HepG2 (cell line): ENCODE measurements around the gene SRSF3. TPM values are rescaled to one million over a fixed set of nuclear protein-coding genes. Genes with fewer than 3 reads are reported as not detected.
A peak's percentile ranks its signal among the peaks of the same experiment; 100 is the strongest.

Experiments
- ARNT ChIP-seq: fragments of 450-650 bp; IDR thresholded peaks from 2 replicates; pipeline ENCODE4 v1.6.1; 2017
- HDAC6 ChIP-seq: fragments of 200-600 bp; sonication (generic); IDR thresholded peaks from 2 replicates; pipeline ENCODE4 v1.7.0; 2017; ENCODE audit warnings: mild to moderate bottlenecking, antibody characterized with exemption, low read length, low read depth
- KLF6 ChIP-seq: IDR thresholded peaks from 2 replicates; pipeline ENCODE4 v1.8.0; 2016; ENCODE audit warnings: missing biosample characterization, missing genetic modification reagents
- PHB2 ChIP-seq: fragments of 450-650 bp; IDR thresholded peaks from 2 replicates; pipeline ENCODE4 v1.6.1; 2018; ENCODE audit not compliant: partially characterized antibody
- REPIN1 ChIP-seq: sonication (generic); formaldehyde crosslinking; IDR thresholded peaks from 2 replicates; pipeline ENCODE4 v1.8.0; 2022; ENCODE audit warnings: missing genetic modification reagents, low read depth, mild to moderate bottlenecking, borderline replicate concordance
- RFX3 ChIP-seq: IDR thresholded peaks from 2 replicates; pipeline ENCODE4 v1.6.1; 2016; ENCODE audit warnings: missing biosample characterization, missing genetic modification reagents
- SP140L ChIP-seq: sonication (generic); formaldehyde crosslinking; IDR thresholded peaks from 2 replicates; pipeline ENCODE4 v1.4.0; 2020; ENCODE audit warnings: missing genetic modification reagents, borderline replicate concordance
- TEAD2 ChIP-seq: sonication (generic); formaldehyde crosslinking; IDR thresholded peaks from 2 replicates; pipeline ENCODE4 v1.9.0; 2021; ENCODE audit warnings: missing genetic modification reagents
- TOPORS ChIP-seq: sonication (generic); formaldehyde crosslinking; IDR thresholded peaks from 2 replicates; pipeline ENCODE4 v1.8.0; 2023; ENCODE audit warnings: mild to moderate bottlenecking, missing genetic modification reagents
- YEATS4 ChIP-seq: sonication (generic); formaldehyde crosslinking; IDR thresholded peaks from 2 replicates; pipeline ENCODE4 v1.4.0; 2020; ENCODE audit warnings: missing genetic modification reagents, borderline replicate concordance
- ZMYM4 ChIP-seq: sonication (generic); formaldehyde crosslinking; IDR thresholded peaks from 2 replicates; pipeline ENCODE4 v1.8.1; 2023; ENCODE audit warnings: mild to moderate bottlenecking, missing genetic modification reagents
- ZNF350 ChIP-seq: sonication (generic); formaldehyde crosslinking; IDR thresholded peaks from 2 replicates; pipeline ENCODE4 v1.4.0; 2020; ENCODE audit warnings: mild to moderate bottlenecking, low read depth, missing genetic modification reagents, borderline replicate concordance
- ZNF460 ChIP-seq: sonication (generic); formaldehyde crosslinking; IDR thresholded peaks from 2 replicates; pipeline ENCODE4 v1.5.1; 2020; ENCODE audit warnings: missing genetic modification reagents, mild to moderate bottlenecking, borderline replicate concordance
- ZNF503 ChIP-seq: sonication (generic); formaldehyde crosslinking; IDR thresholded peaks from 2 replicates; pipeline ENCODE4 v1.4.0; 2020; ENCODE audit warnings: missing genetic modification reagents
- polyA plus RNA-seq, 8 experiments: library from polyadenylated mRNA; depleted of rRNA in 3 of 8; stranded (reverse) in 7 of 8; unstranded in 1 of 8; fragments of >200 nt; fragmentation: Illumina TruSeq in 4 of 8; extraction: Trizol in 4 of 8; gene quantifications; 2 replicates each; pipeline versions ENCODE4 v1.2.1 to v1.2.3, GENCODE V29; 2011 to 2016; ENCODE audit warnings: low read depth in 4 of 8, missing spikeins in 1 of 8, mixed read lengths in 1 of 8; ENCODE audit not compliant: insufficient read depth in 1 of 8
- total RNA-seq, 5 experiments: library from RNA; depleted of rRNA; stranded (reverse); fragments of >200 nt; fragmentation: Illumina TruSeq; extraction: Trizol; gene quantifications; 2 replicates each; pipeline ENCODE4 v1.2.3, GENCODE V29; 2016; ENCODE audit warnings: low read depth in 1 of 5
- TF ChIP-seq, protein P1 (sequence below): sonication (generic); formaldehyde crosslinking; IDR thresholded peaks from 2 replicates; pipeline ENCODE4 v1.9.0; 2021; ENCODE audit warnings: missing genetic modification reagents, borderline replicate concordance
- TF ChIP-seq, protein P2 (sequence below): sonication (generic); formaldehyde crosslinking; IDR thresholded peaks from 2 replicates; pipeline ENCODE4 v1.4.0; 2020; ENCODE audit warnings: missing genetic modification reagents
- TF ChIP-seq, protein P3 (sequence below): IDR thresholded peaks from 2 replicates; pipeline ENCODE4 v1.6.1; 2016; ENCODE audit warnings: mild to moderate bottlenecking, missing biosample characterization, missing genetic modification reagents
- TF ChIP-seq, protein P4 (sequence below): sonication (generic); formaldehyde crosslinking; IDR thresholded peaks from 2 replicates; pipeline ENCODE4 v1.5.0; 2020; ENCODE audit warnings: missing genetic modification reagents

Gene SRSF3
- total and polyA plus RNA-seq, 2 of the 13 experiments (the other 11 are each of a cell fraction or from before 2014, with no cell fraction given) = 206 to 684 TPM

DNA sequence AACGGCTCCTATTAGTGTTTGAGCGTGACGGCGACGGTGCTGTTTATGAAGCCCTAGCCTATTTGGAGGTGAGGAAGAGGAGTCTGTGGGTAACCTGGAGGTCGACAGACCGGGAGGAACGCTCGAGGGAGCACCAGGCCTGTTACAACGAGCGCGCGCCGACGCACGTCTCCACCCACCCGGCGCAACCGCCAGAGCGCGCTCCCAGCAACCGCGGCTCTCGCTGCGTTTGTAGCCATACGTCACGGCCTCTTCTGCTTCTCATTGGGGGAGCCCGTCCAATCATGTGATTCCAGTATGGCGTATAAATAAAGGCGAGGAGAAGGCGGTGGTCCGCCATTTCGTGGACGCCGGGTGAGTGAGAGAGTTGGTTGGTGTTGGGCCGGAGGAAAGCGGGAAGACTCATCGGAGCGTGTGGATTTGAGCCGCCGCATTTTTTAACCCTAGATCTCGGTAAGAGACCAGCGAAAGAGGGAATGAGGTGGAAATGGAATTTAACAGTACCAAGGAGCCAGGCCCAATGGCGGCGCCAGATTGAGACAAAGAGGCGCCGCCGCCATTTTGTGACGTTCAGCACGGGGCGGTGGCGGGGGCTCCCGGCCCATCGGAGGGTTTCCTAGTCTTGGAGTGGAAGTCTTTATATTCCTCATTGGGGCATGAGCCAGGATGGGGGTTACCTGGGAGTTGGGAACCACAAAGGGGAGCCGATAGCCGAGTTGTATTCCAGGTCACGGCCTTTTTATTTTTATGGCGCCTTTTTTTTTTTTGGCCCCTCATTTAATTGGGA lies at the start of gene SRSF3 (continued):
- TF ChIP-seq, protein P1, sequence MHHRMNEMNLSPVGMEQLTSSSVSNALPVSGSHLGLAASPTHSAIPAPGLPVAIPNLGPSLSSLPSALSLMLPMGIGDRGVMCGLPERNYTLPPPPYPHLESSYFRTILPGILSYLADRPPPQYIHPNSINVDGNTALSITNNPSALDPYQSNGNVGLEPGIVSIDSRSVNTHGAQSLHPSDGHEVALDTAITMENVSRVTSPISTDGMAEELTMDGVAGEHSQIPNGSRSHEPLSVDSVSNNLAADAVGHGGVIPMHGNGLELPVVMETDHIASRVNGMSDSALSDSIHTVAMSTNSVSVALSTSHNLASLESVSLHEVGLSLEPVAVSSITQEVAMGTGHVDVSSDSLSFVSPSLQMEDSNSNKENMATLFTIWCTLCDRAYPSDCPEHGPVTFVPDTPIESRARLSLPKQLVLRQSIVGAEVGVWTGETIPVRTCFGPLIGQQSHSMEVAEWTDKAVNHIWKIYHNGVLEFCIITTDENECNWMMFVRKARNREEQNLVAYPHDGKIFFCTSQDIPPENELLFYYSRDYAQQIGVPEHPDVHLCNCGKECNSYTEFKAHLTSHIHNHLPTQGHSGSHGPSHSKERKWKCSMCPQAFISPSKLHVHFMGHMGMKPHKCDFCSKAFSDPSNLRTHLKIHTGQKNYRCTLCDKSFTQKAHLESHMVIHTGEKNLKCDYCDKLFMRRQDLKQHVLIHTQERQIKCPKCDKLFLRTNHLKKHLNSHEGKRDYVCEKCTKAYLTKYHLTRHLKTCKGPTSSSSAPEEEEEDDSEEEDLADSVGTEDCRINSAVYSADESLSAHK = peak; percentile 63; the same call in 1 of the 2 replicates
- TF ChIP-seq TOPORS (CRISPR knock-in tag) = peak; percentile 74
- peak; percentile 96 for TF ChIP-seq YEATS4 (CRISPR knock-in tag)
- no peak for TF ChIP-seq ARNT
- peak; percentile 31; the same call in 1 of the 2 replicates for TF ChIP-seq RFX3
- no peak for TF ChIP-seq ZNF460 (CRISPR knock-in tag)
- peak; percentile 96; the same call in 1 of the 2 replicates for TF ChIP-seq KLF6 (CRISPR knock-in tag)
- TF ChIP-seq, protein P2, sequence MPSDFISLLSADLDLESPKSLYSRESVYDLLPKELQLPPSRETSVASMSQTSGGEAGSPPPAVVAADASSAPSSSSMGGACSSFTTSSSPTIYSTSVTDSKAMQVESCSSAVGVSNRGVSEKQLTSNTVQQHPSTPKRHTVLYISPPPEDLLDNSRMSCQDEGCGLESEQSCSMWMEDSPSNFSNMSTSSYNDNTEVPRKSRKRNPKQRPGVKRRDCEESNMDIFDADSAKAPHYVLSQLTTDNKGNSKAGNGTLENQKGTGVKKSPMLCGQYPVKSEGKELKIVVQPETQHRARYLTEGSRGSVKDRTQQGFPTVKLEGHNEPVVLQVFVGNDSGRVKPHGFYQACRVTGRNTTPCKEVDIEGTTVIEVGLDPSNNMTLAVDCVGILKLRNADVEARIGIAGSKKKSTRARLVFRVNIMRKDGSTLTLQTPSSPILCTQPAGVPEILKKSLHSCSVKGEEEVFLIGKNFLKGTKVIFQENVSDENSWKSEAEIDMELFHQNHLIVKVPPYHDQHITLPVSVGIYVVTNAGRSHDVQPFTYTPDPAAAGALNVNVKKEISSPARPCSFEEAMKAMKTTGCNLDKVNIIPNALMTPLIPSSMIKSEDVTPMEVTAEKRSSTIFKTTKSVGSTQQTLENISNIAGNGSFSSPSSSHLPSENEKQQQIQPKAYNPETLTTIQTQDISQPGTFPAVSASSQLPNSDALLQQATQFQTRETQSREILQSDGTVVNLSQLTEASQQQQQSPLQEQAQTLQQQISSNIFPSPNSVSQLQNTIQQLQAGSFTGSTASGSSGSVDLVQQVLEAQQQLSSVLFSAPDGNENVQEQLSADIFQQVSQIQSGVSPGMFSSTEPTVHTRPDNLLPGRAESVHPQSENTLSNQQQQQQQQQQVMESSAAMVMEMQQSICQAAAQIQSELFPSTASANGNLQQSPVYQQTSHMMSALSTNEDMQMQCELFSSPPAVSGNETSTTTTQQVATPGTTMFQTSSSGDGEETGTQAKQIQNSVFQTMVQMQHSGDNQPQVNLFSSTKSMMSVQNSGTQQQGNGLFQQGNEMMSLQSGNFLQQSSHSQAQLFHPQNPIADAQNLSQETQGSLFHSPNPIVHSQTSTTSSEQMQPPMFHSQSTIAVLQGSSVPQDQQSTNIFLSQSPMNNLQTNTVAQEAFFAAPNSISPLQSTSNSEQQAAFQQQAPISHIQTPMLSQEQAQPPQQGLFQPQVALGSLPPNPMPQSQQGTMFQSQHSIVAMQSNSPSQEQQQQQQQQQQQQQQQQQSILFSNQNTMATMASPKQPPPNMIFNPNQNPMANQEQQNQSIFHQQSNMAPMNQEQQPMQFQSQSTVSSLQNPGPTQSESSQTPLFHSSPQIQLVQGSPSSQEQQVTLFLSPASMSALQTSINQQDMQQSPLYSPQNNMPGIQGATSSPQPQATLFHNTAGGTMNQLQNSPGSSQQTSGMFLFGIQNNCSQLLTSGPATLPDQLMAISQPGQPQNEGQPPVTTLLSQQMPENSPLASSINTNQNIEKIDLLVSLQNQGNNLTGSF = no peak
- TF ChIP-seq, protein P3, sequence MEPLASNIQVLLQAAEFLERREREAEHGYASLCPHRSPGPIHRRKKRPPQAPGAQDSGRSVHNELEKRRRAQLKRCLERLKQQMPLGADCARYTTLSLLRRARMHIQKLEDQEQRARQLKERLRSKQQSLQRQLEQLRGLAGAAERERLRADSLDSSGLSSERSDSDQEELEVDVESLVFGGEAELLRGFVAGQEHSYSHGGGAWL = peak; percentile 97
- TF ChIP-seq PHB2 = no peak
- TF ChIP-seq REPIN1 (CRISPR knock-in tag) = peak; percentile 95
- TF ChIP-seq ZNF503 (CRISPR knock-in tag) = no peak
- TF ChIP-seq TEAD2 (CRISPR knock-in tag) = peak; percentile 67; the same call in 1 of the 2 replicates
- TF ChIP-seq SP140L = no peak; the same call in 1 of the 2 replicates
- peak; percentile 99 for TF ChIP-seq ZMYM4 (CRISPR knock-in tag)
- peak; percentile 99 for TF ChIP-seq ZNF350
- TF ChIP-seq, protein P4, sequence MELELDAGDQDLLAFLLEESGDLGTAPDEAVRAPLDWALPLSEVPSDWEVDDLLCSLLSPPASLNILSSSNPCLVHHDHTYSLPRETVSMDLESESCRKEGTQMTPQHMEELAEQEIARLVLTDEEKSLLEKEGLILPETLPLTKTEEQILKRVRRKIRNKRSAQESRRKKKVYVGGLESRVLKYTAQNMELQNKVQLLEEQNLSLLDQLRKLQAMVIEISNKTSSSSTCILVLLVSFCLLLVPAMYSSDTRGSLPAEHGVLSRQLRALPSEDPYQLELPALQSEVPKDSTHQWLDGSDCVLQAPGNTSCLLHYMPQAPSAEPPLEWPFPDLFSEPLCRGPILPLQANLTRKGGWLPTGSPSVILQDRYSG (CRISPR knock-in tag) = 0 out of 2 replicates have a peak, but pooled peaks have one; percentile 70
- TF ChIP-seq HDAC6 = no peak
